Vagina (tissue), 2 donors: ENCODE measurements around the gene NF2. TPM values are rescaled to one million over a fixed set of nuclear protein-coding genes. Genes with fewer than 3 reads are reported as not detected.
"Not testable (repeated sequence)": the region's sequence is repeated elsewhere in the genome, so short reads cannot be mapped to it uniquely, and the experiment has no call there.

ENCODE experiments used
- DNase-seq, 2 donors: peaks; one replicate each; pipeline ENCODE4 v3.0.0-alpha.2; 2017; ENCODE audit errors: extremely low spot score in 2 of 2
- H3K27ac ChIP-seq: fragments of 200-600 bp; sonication (generic); one replicate; pipeline ENCODE4 v1.5.1; 2019
- H3K27me3 ChIP-seq: fragments of 200-600 bp; sonication (generic); one replicate; pipeline ENCODE4 v1.5.1; 2019
- H3K36me3 ChIP-seq, 2 donors: fragments of 200-600 bp; sonication (generic); one replicate each; pipeline ENCODE4 v1.5.1; 2017 to 2019
- H3K4me1 ChIP-seq: fragments of 200-600 bp; sonication (generic); one replicate; pipeline ENCODE4 v1.5.1; 2019
- H3K4me3 ChIP-seq, 2 donors: fragments of 200-600 bp; sonication (generic); 1 replicate in 1 of 2; 2 replicates in 1 of 2; pipeline ENCODE4 v1.5.1; 2016 to 2019
- H3K9me3 ChIP-seq: fragments of 200-600 bp; sonication (generic); one replicate; pipeline ENCODE4 v1.5.1; 2019
- POLR2A ChIP-seq, 2 donors: fragments of 450-650 bp; IDR thresholded peaks; one replicate each; pipeline ENCODE4 v1.6.1; 2017; ENCODE audit warnings: antibody characterized with exemption in 2 of 2, mild to moderate bottlenecking in 2 of 2, moderate library complexity in 2 of 2
- POLR2AphosphoS5 ChIP-seq, 2 donors: sonication (generic); formaldehyde crosslinking; IDR thresholded peaks; one replicate each; pipeline ENCODE4 v1.9.0; 2017; ENCODE audit warnings: antibody characterized with exemption in 2 of 2, mild to moderate bottlenecking in 2 of 2, low read depth in 1 of 2; ENCODE audit not compliant: insufficient read depth in 1 of 2
- intact Hi-C: fragments of 100-400 bp; cut with DNase I; formaldehyde crosslinking; loops from one replicate; pipeline ENCODE4 v1.15.1; 2023
- total RNA-seq: library from RNA; depleted of rRNA; stranded (reverse); fragments of >200 nt; gene quantifications from one replicate; pipeline ENCODE4 v1.2.3, GENCODE V29; 2016
- TF ChIP-seq, protein P1 (sequence below), 3 experiments: fragments of 450-650 bp in 2 of 3; fragments of 200-600 bp in 1 of 3; sonication (generic) in 1 of 3; IDR thresholded peaks; one replicate each; pipeline ENCODE4 v1.5.1; 2017 to 2019; ENCODE audit warnings: antibody characterized with exemption in 3 of 3, mild to moderate bottlenecking in 2 of 3, moderate library complexity in 2 of 3

Gene NF2
- total RNA-seq, 1 donor from 2014 or later: 15.7 TPM

DNA sequence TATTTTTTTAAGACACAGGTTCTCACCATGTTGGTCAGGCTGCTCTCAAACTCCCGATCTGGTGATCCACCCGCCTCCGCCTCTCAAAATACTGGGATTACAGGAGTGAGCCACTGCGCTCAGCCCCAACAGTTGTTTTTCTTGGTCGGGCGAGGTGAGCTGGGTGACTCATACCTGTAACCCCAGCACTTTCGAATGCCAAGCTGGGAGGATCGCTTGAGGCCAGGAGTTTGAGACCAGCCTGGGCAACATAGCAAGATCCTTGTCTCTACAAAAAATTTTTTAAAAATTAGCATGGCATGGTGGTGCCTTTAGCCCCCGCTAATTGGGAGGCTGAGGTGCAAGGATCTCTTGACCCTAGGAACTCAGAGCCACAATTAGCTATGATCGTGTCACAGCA is 7.0 kb upstream of the NF2 start:
- no peaks in the 10 kb centered on the region for H3K9me3 ChIP-seq
- TF ChIP-seq, protein P1, sequence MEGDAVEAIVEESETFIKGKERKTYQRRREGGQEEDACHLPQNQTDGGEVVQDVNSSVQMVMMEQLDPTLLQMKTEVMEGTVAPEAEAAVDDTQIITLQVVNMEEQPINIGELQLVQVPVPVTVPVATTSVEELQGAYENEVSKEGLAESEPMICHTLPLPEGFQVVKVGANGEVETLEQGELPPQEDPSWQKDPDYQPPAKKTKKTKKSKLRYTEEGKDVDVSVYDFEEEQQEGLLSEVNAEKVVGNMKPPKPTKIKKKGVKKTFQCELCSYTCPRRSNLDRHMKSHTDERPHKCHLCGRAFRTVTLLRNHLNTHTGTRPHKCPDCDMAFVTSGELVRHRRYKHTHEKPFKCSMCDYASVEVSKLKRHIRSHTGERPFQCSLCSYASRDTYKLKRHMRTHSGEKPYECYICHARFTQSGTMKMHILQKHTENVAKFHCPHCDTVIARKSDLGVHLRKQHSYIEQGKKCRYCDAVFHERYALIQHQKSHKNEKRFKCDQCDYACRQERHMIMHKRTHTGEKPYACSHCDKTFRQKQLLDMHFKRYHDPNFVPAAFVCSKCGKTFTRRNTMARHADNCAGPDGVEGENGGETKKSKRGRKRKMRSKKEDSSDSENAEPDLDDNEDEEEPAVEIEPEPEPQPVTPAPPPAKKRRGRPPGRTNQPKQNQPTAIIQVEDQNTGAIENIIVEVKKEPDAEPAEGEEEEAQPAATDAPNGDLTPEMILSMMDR (IDR thresholded peaks at IDR 0.05): no peak
- TF ChIP-seq POLR2AphosphoS5 (IDR thresholded peaks at IDR 0.05; ENCODE audit: insufficient read depth in 1 of 2, low read depth in 1 of 2): no peak
- no peak for TF ChIP-seq POLR2A (IDR thresholded peaks at IDR 0.05)
- intact Hi-C loops: no loop called here
- no peaks in the 10 kb centered on the region for H3K36me3 ChIP-seq
- H3K27me3 ChIP-seq: no peaks in the 10 kb centered on the region
- no peak overlapping the region for H3K4me3 ChIP-seq
- DNase-seq: no peak
- no peak overlapping the region for H3K27ac ChIP-seq
- H3K4me1 ChIP-seq: no peaks in the 10 kb centered on the region

DNA sequence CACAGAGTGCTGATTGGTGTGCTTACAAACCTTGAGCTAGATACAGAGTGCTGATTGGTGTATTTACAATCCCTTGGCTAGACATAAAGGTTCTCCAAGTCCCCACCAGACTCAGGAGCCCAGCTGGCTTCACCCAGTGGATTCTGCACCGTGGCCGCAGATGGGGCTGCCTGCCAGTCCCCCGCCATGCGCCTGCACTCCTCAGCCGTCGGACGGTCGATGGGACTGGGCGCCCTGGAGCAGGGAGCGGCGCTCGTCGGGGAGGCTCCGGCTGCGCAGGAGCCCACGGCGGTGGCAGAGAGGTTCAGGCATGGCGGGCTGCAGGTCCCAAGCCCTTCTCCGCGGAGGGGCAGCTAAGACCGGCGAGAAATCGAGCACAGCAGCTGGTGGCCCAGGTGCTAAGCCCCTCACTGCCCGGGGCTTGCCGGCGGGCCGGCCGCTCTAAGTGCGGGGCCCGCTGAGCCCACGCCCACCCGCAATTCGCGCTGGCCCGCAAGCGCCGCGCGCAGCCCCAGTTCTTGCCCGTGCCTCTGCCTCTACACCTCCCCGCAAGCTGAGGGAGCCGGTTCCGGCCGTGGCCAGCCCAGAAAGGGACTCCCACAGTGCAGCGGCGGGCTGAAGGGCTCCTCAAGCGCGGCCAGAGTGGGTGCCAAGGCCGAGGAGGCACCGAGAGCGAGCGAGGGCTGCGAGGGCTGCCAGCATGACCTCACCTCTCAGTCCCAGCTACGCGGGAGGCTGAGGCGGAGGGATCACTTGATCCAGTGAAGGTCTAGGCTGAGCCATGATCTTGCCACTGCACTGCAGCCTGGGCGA is 5.4 kb upstream of the NF2 start:
- H3K36me3 ChIP-seq, H3K27ac ChIP-seq, H3K4me1 ChIP-seq, intact Hi-C loops, H3K4me3 ChIP-seq, H3K9me3 ChIP-seq, DNase-seq, H3K27me3 ChIP-seq: not testable (repeated sequence)

DNA sequence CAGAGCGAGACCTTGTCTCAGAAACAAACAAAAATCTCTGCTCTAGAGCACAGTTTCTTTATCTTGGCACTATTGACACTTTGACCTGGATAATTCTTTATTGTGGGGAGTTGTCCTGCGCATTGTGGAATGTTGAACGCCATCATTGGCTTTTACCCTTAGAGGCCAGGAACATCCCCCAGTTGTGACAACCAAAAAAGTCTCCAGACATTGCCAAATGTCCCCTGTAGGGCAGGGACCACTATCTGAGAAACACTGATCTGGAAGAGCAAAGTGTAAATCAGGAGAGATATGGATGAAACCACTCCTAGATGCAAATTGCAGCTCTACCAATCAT is 4.8 kb upstream of the NF2 start:
- no peak overlapping the region for H3K4me3 ChIP-seq
- no peaks in the 10 kb centered on the region for H3K36me3 ChIP-seq
- intact Hi-C loops: no loop called here
- H3K27ac ChIP-seq: no peak overlapping the region
- no peaks in the 10 kb centered on the region for H3K27me3 ChIP-seq
- TF ChIP-seq POLR2A (IDR thresholded peaks at IDR 0.05) (no peak), POLR2AphosphoS5 (IDR thresholded peaks at IDR 0.05; ENCODE audit: insufficient read depth in 1 of 2, low read depth in 1 of 2) (no peak)
- TF ChIP-seq, protein P1 (IDR thresholded peaks at IDR 0.05): no peak
- DNase-seq: no peak
- H3K9me3 ChIP-seq: no peaks in the 10 kb centered on the region
- H3K4me1 ChIP-seq: no peaks in the 10 kb centered on the region

DNA sequence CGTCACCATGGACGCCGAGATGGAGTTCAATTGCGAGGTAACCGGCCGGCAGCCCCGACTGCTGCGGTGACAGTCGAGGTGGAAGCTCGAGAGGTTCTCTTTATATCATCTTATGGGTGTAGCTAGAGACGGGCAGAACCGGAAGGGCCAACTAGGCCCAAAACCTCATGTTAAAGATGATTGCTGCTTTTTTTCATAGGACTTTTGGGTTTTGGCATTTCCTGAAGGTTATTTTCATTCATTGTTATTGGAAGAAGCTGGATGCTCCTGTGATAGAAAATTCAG is 585 bp downstream of the NF2 start:
- intact Hi-C loops: no loop called here
- DNase-seq: no peak

DNA sequence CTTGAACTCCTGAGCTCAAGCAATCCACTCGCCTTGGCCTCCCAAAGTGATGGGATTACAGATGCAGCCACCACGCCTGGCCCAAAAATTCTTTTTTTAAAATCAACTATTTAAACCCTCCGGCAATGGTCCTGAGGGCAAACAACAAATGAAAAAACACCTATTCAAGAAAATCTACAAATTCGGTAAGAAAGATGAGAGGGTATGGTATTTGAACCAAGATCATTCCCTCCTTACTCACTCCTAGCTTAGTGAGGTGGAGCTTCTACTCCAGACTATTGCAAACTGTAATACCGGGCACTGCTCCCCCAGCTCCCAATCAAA is 2.1 kb downstream of the NF2 start:
- Histone ChIP-seq H3K27me3 (no peaks in the 10 kb centered on the region), H3K4me3 (no peak overlapping the region), H3K36me3 (no peaks in the 10 kb centered on the region), H3K4me1 (peaks cover 20% of the 10 kb centered on the region), H3K9me3 (no peaks in the 10 kb centered on the region), H3K27ac (no peak overlapping the region)
- no peak for DNase-seq
- TF ChIP-seq POLR2AphosphoS5 (IDR thresholded peaks at IDR 0.05; ENCODE audit: insufficient read depth in 1 of 2, low read depth in 1 of 2) (no peak), POLR2A (IDR thresholded peaks at IDR 0.05) (no peak)
- TF ChIP-seq, protein P1 (IDR thresholded peaks at IDR 0.05): no peak
- intact Hi-C loops: no loop called here

More for the DNA sequence above, 585 bp downstream of the NF2 start:
- H3K27ac ChIP-seq: peak overlapping the region; percentile 92
- no peaks in the 10 kb centered on the region for H3K27me3 ChIP-seq
- TF ChIP-seq, protein P1 (IDR thresholded peaks at IDR 0.05): no peak
- TF ChIP-seq POLR2AphosphoS5 (IDR thresholded peaks at IDR 0.05; ENCODE audit: insufficient read depth in 1 of 2, low read depth in 1 of 2) (no peak), POLR2A (IDR thresholded peaks at IDR 0.05) (no peak)
- no peaks in the 10 kb centered on the region for H3K9me3 ChIP-seq
- H3K4me3 ChIP-seq: peak overlapping the region; percentile 75 to 94
- H3K36me3 ChIP-seq: no peaks in the 10 kb centered on the region
- peaks cover 20% of the 10 kb centered on the region for H3K4me1 ChIP-seq
